HG02943 (cell line): Measurements from ENCODE around the gene SLFNL1.
A peak's percentile ranks its signal among the peaks of the same experiment; 100 is the strongest.

ENCODE experiments used
- ATAC-seq: cut with Tn5 transposase; IDR thresholded peaks from one replicate; pipeline ENCODE4 v1.9.1; 2021; ENCODE audit warnings: mild to moderate bottlenecking, low read depth, moderate library complexity; ENCODE audit not compliant: unreplicated experiment

SLFNL1 gene

DNA sequence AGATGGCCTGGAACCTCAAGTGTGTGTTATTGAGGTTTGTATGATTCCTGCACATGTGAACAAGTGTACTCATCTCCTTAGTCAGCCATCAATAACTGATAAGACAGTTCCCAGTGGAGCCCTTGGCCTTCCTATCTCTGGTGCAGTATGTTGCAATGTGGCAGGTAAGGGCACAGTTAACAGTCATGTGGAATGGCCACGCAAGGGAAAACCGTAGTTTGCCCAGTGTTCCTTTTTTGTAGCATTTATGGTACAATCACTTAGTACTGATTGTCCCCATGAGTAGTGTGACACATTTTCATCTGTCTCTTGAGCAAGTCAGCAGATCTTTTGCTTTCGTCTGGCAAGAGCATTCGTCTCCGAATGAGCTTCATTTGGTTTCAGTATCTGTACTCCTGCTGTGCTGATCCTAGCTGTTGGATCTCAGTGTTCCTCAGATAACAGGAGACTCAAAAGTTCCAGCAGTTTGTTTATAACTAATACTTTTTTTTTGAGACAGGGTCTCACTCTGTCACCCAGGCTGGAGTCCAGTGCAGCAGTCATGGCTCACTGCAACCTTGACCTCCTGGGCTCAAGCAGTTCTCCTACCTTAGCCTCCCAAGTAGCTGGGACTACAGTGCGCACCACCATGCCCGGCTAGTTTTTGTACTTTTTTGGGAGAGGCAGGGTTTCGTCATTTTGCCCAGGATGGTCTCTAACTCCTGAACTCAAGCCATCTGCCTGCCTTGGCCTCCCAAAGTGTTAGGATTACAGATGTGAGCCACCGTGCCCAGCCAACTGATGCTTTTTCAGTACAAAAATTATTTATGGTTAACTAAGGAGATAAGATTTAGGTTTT, 33.9 kb downstream of the SLFNL1 start:
- ATAC-seq, result no peak

GRCh38 chr1:40986956-40987355, 34.6 kb downstream of the SLFNL1 start:
- ATAC-seq, result no peak

- no peak for ATAC-seq
Observed at GRCh38 chr1:40986328-40986783, 35.2 kb downstream of the SLFNL1 start.

GRCh38 chr1:40985875-40986274, 35.6 kb downstream of the SLFNL1 start:
- ATAC-seq, result no peak

- no peak for ATAC-seq
Observed at GRCh38 chr1:40985161-40985560, 36.4 kb downstream of the SLFNL1 start.

- ATAC-seq, result no peak
Observed at GRCh38 chr1:40984531-40984930, 37.0 kb downstream of the SLFNL1 start.

GRCh38 chr1:40984066-40984465, 37.5 kb downstream of the SLFNL1 start:
- no peak for ATAC-seq

GRCh38 chr1:40983286-40983685, 38.2 kb downstream of the SLFNL1 start:
- no peak for ATAC-seq

DNA sequence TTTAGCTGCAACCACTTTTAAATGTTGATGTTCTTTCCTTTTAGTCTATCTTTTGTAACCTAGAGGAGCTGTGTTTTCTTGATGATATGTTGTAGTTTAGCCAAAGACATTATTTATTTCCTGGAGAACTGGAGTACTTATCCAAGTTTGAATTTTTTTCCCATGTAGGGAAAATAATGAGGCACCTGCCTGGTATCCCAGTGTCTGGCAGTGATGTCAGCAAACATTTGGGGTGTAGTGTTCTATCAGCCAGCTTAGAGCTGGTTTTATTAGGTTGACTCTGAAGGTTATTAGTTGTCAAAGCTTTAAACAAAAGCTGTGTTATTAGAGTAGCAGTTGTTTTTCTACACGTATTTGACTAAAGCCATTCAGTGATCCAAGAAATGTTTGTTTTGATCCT, 38.8 kb downstream of the SLFNL1 start:
- no peak for ATAC-seq

DNA sequence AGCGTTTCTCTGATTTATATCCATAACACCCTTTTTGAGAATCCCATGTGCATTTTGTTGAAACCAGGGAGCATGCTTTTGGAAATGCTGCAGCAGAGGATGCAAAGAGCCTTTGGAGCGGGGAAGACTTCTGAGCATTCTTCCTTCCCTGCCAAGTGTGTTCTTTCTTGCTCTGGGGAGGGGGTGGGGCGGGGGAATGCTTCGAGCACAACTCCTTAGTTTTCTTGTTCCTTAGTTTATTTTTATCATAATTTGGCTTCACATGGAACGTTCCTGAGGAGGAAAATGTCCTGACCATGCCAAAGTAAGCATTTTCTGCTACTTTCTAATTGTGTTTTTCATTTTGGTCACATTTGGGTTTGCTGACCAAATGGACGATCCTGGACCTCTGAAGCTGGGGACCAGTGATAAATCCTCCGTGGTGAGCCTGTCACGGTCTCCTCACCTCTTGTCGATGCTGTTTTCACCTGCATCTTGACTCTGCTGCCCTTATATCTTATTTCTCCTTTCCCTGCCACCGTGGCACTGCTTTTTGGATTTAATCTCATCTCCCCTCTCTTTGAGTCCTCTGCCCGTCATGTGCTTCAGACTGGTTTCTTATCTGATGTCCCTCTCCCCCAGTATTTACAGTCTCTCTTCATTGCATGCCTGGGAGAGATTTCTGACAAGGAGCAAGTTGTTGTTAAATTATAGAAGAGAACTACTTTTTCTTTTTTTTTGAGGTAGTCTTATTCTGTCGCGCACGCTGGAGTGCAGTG, 39.7 kb downstream of the SLFNL1 start:
- ATAC-seq, result no peak

GRCh38 chr1:40980453-40981121, 40.9 kb downstream of the SLFNL1 start:
- peak; percentile 6 for ATAC-seq

GRCh38 chr1:40980068-40980452, 41.5 kb downstream of the SLFNL1 start:
- peak; percentile 11 for ATAC-seq

GRCh38 chr1:40979241-40980067, 42.1 kb downstream of the SLFNL1 start, which contains the start of gene CTPS1:
TSS of gene CTPS1 (plus strand) at chr1:40979696. CDS start at chr1:40983291, 3,595 bp downstream.
- ATAC-seq, result peak; percentile 86

- no peak for ATAC-seq
Observed at GRCh38 chr1:40978886-40979240, 42.7 kb downstream of the SLFNL1 start.

DNA sequence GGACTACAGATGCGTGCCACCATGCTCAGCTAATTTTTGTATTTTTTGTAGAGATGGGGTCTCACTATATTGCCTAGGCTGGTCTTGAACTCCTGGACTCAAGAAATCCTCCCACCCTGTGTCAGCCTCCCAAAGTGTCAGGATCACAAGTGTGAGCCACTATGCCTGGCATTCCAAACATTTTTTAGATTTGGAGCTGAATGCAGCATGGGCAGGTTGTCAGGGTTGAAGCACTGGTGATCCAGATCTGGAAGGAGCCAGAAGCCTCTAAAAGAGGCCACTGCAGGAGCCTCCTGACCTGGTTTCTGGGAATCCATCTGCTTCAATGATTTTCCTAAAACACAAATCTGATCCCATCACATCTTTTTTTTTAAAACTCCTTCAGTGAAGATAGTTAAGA, 43.8 kb downstream of the SLFNL1 start:
- ATAC-seq, result no peak

GRCh38 chr1:40976952-40977690, 44.4 kb downstream of the SLFNL1 start:
- no peak for ATAC-seq

DNA sequence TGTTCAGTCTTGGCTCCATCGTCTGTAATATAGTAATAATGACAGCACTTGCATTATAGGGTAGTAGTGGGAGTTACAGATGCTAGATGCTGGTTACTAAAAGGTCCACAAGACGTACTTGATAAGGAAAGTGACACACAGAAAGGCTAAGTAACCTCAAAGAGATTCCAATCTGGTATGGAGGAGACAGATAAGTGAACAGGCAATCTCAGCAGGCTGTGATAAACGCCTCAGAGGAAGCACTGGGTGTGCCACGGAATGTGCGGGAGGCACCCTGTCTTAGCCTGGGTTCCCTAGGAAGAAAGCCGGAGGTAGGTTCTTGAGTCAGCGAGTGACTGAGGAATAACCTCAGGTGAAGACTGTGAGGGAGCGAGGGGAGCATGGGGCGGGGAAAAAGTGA, 46.6 kb downstream of the SLFNL1 start:
- ATAC-seq, result no peak

GRCh38 chr1:40973912-40974311, 47.6 kb downstream of the SLFNL1 start:
- ATAC-seq, result no peak

- no peak for ATAC-seq
Observed at GRCh38 chr1:40971966-40972365, 49.6 kb downstream of the SLFNL1 start.

DNA sequence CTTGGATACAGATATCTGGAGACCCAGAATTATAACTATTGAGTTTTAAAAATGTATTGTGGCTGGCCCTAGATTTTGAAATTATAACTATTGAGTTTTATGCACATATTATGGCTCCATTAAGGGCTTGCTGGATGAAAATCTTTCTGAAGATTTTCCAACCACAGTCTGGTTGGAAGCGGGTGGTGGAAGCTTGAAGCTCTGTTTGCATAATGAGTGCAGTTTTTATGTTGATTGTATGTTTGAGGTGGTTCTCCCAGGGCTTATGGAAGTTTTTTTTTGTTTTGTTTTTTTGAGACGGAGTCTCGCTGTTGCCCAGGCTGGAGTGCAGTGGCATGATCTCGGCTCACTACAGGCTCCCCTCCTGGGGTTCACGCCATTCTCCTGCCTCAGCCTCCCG, 52.1 kb downstream of the SLFNL1 start:
- ATAC-seq, result no peak
